NCI-H187 treated with DMSO at 0.1 percent for 48 hours (cell line): ENCODE results near the gene GSG1L2.

Source experiments
- DNase-seq: peaks from one replicate; lab custom pipeline; 2025; lab: John Stamatoyannopoulos, UW

Gene GSG1L2

GRCh38 chr17:9821921-9822320, at the start of gene GSG1L2:
Gene GSG1L2, minus strand, starts transcription at chr17:9822079. Its CDS starts 8 bp downstream, at chr17:9822071.
- DNase-seq, result no peak

- no peak for DNase-seq
Observed at GRCh38 chr17:9868552-9868951, 46.7 kb upstream of the GSG1L2 start.

GRCh38 chr17:9865586-9865985, 43.7 kb upstream of the GSG1L2 start:
- no peak for DNase-seq

GRCh38 chr17:9862949-9863348, 41.1 kb upstream of the GSG1L2 start:
- DNase-seq, result no peak

- no peak for DNase-seq
Observed at GRCh38 chr17:9862220-9862619, 40.3 kb upstream of the GSG1L2 start.

GRCh38 chr17:9860851-9861250, 39.0 kb upstream of the GSG1L2 start:
- no peak for DNase-seq

GRCh38 chr17:9859781-9860180, 37.9 kb upstream of the GSG1L2 start:
- DNase-seq, result no peak

- DNase-seq, result no peak
Observed at GRCh38 chr17:9855036-9855435, 33.2 kb upstream of the GSG1L2 start.

GRCh38 chr17:9854255-9854654, 32.4 kb upstream of the GSG1L2 start:
- DNase-seq, result no peak

GRCh38 chr17:9850151-9850550, 28.3 kb upstream of the GSG1L2 start:
- DNase-seq, result no peak

- DNase-seq, result no peak
Observed at GRCh38 chr17:9845306-9845705, 23.4 kb upstream of the GSG1L2 start.

- no peak for DNase-seq
Observed at GRCh38 chr17:9844153-9844552, 22.3 kb upstream of the GSG1L2 start.

- no peak for DNase-seq
Observed at GRCh38 chr17:9843152-9844010, 21.5 kb upstream of the GSG1L2 start.

GRCh38 chr17:9842057-9842758, 20.3 kb upstream of the GSG1L2 start:
- no peak for DNase-seq

- no peak for DNase-seq
Observed at GRCh38 chr17:9839433-9839832, 17.6 kb upstream of the GSG1L2 start.

- DNase-seq, result no peak
Observed at GRCh38 chr17:9837551-9838471, 15.9 kb upstream of the GSG1L2 start.

GRCh38 chr17:9833922-9834321, 12.0 kb upstream of the GSG1L2 start:
- no peak for DNase-seq

- no peak for DNase-seq
Observed at GRCh38 chr17:9830711-9831110, 8.8 kb upstream of the GSG1L2 start.

- DNase-seq, result no peak
Observed at GRCh38 chr17:9829343-9829742, 7.5 kb upstream of the GSG1L2 start.

- no peak for DNase-seq
Observed at GRCh38 chr17:9828296-9829295, 6.7 kb upstream of the GSG1L2 start.

- no peak for DNase-seq
Observed at GRCh38 chr17:9825641-9826150, 3.8 kb upstream of the GSG1L2 start, which contains the start of gene GLP2R. Gene GLP2R, plus strand, starts transcription at chr17:9825924. Its CDS starts 140 bp downstream, at chr17:9826064.
